Loucy (cell line): ENCODE measurements around the gene PIGT.

Source experiments
- EZH2phosphoT487 ChIP-seq: fragments of 200-600 bp; IDR thresholded peaks from 2 replicates; pipeline ENCODE4 v1.6.1; 2018; ENCODE audit warnings: antibody characterized with exemption, mild to moderate bottlenecking, moderate library complexity, borderline replicate concordance
- TF ChIP-seq, protein P1 (sequence below): fragments of 200-600 bp; sonication (generic); conservative IDR thresholded peaks from 2 replicates; pipeline ENCODE4 v1.5.1; 2014; ENCODE audit warnings: mild to moderate bottlenecking, antibody characterized with exemption, low read length

DNA sequence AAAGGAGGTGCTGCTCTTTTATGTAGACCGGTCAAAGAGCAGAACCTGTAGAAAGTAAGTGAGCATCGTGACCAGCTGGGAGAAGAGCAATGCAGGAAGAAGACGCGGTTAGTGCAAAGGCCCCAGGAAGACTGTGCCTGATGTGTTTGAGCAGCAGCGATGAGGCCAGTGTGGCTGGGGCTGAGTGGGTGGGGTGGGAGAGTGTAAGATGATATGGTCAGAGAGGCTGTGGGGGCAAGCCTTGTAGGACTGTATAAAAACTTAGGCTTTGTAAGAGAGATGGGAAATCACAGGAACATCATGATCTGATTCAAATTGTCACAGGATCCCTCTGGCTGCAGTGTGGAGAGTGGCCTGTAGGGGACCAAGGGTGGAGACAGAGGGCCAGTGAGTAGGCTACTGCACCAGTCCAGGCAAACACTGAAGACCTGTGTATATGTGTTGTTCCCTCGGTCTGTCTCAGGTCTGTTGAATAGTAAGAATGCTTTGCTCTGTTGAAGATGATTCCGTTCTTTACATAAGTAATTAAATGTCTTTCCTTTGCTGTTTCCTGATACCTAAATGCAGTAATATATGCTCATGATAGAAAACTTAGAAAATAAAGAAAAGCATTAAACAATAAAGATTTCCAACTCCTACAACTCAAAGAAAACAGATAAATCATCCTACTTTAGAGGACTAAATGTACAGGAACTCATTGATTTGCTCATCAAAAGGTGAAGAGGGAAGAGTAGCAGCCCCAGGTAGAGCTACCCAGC is 30.0 kb downstream of the PIGT start:
- TF ChIP-seq, protein P1, sequence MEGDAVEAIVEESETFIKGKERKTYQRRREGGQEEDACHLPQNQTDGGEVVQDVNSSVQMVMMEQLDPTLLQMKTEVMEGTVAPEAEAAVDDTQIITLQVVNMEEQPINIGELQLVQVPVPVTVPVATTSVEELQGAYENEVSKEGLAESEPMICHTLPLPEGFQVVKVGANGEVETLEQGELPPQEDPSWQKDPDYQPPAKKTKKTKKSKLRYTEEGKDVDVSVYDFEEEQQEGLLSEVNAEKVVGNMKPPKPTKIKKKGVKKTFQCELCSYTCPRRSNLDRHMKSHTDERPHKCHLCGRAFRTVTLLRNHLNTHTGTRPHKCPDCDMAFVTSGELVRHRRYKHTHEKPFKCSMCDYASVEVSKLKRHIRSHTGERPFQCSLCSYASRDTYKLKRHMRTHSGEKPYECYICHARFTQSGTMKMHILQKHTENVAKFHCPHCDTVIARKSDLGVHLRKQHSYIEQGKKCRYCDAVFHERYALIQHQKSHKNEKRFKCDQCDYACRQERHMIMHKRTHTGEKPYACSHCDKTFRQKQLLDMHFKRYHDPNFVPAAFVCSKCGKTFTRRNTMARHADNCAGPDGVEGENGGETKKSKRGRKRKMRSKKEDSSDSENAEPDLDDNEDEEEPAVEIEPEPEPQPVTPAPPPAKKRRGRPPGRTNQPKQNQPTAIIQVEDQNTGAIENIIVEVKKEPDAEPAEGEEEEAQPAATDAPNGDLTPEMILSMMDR: peak; percentile 78
- no peak for TF ChIP-seq EZH2phosphoT487
